Activated gamma-delta T cell treated with anti-CD3 and anti-CD28 coated beads, Interleukin-2, amount 50 U/mL, for 16 hours (primary cell): ENCODE data around the gene ARL15.

ENCODE experiments used
- DNase-seq: peaks from one replicate; pipeline ENCODE4 v3.0.0-alpha.2; 2020; ENCODE audit warnings: low read depth

ARL15 gene

GRCh38 chr5:54313311-54314270, 3.2 kb upstream of the ARL15 start:
- no peak for DNase-seq

DNA sequence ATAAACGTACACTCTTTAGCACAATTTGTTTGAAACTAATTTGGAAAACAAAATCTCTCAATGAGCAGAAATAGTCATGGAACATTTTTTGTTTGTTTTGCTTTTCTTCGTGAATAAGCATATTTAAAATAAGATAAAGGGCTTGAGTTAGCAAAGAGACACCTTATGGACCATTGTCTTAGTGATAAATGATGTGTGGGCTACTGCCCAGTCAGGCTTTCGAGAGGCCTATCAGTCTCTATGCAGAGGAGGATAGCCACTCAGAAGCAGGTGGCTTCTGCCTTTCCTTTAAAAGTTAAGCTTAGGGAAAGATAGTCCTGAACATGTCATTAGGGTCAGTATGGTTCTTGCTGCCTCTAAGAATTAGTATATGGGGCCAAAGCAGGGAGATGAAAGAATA, 2.1 kb upstream of the ARL15 start:
- no peak for DNase-seq

- no peak for DNase-seq
These were observed 854 bp upstream of the ARL15 start for GRCh38 chr5:54311176-54311677.

DNA sequence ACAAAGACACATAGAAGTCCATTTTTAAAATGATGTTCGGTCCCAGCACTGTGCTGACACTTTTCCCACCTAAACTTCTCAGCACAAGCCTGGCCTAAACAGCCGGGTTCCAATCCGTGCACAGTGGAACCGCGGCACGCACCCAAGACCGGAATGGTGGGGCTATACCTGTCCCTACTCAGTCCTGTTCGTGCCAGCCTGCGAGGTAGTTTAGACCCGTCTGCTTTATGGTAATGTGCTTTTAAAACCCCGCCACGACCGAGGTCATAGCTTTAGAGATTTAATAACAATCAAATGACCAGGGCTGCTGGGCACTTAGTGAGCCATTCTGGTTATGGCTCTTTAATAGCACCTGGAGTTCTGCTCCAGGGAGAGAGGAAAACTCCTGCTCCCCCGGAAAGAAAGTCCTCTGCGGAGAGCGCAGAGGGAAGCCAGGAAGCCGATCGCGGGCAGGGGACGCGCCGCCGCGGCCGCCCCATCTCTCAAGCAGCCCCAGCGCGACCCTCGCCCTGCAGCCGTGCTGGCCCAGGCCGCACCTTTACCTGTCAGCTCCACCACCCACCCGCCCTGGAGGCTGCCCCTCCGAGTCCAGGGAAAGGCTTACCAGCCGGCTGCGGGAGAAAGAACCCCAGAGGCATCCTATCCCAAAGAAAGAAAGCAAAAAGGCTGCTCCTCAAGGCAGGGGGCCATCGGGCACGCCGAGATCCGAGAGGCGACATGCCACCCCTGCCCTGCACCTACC, 511 bp downstream of the ARL15 start:
- DNase-seq, result peak; percentile 8

- no peak for DNase-seq
These were observed 1.1 kb downstream of the ARL15 start for GRCh38 chr5:54309276-54309675.

- no peak for DNase-seq
These were observed 2.8 kb downstream of the ARL15 start for GRCh38 chr5:54307583-54307982.

DNA sequence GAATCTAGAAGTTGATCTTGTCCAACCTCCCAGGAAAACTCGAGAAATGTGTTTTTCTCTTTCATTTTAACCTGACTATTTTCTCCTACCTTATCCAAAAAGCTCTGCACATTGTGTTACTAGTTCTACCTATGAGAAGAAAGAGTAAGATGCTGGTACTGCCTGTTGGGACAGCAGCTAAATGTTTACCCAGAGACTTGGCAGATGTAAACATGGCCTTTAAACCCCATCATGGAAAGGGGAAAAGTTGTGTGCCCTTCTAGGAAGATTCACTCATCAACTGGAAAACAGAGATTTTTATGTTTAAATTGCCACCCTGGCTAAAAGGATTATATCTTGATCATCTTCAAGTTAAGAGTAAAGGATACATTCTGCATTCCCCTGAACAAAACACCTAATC, 3.5 kb downstream of the ARL15 start:
- DNase-seq, result no peak

DNA sequence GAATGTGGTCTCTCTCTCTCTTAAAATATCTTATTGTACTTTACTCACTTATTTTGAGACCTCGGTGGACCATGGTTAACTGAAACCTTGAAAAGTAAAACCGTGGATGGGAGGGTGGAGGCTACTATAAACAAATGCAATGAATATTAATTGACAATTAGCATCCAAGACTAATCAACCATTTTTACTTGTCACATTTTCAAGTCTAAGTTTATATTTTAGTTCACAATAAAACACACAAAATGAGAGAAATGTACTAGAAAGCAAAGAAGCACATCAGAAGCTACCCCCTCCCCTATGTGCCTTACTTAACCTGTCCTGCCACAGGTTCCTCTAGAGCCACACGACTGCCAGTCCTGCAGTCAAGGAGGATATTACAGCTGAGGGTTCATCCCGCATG, 4.6 kb downstream of the ARL15 start:
- no peak for DNase-seq

DNA sequence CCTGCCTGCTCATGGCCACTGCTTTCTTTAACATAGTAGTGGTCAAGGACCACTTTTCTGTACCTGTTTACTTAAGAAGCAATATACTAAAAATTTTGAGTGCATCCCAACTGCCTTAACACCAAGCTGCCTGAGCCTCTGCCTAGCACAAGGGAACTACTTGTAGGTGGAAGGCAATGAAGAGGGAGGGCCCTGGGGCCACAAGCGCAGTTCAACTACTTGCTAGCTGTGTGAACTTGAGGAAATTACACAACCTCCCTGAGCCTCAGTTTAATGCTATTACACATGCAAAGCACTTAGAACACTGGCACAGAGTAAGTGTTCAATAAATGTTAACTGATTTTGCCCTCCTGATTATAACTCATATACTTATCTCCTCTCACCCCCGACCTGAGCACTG, 6.3 kb downstream of the ARL15 start:
- no peak for DNase-seq

DNA sequence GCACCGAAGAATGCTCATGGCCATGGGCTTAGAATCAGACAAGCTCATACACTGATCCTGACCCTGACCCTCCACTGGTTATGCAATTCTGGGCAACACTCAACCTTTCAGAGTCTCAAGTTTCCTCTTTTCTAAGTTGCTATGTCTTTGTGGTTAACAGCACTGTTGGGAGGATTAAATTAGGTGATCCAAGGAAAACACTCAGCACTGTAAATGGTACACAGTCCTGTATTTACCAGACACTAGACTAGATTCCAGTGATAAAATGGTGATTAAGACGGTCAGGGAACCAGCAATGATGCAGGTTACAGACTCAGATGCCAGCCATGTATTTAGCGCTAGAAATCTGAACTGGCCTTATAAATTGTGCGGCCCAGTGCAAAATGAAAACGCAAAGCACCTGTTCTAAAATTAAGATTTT, 8.1 kb downstream of the ARL15 start:
- no peak for DNase-seq

DNA sequence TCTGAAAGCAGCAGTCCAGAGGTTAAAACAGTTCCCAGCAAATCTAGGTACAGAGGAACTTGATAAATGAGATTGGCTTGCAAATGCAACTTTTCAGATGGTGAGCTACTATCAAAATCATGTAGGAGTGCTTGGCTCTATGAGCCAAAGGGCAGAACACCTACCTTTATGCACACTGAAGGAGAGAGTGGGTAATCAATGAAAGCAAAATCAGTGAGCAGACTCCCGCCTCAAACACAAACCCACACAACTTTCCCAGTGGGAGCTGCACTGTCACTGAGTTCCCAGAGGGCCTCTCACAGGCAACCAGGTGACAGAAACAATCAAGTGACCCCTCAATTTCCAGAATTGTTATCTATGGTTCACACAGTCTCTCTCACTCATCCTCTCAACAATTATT, 8.5 kb downstream of the ARL15 start:
- DNase-seq, result no peak

- DNase-seq, result no peak
These were observed 9.2 kb downstream of the ARL15 start for GRCh38 chr5:54301220-54301619.

DNA sequence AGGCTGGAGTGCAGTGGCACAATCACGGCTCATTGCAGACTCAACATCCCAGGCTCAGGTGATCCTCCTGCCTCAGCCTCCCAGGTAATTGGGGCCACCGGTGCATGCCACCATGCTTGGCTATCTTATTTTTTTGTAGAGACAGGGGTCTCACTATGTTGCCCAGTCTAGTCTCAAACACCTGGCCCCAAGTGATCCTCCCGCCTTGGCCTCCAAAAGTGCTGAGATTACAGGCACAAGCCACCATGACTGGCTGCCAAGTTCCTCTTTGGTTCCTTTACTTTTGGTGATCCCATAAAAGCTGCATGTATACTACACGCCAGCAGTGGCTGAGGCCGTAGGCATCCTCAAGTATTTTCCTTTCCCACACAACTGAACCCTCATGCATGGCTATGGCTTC, 11.4 kb downstream of the ARL15 start:
- no peak for DNase-seq

DNA sequence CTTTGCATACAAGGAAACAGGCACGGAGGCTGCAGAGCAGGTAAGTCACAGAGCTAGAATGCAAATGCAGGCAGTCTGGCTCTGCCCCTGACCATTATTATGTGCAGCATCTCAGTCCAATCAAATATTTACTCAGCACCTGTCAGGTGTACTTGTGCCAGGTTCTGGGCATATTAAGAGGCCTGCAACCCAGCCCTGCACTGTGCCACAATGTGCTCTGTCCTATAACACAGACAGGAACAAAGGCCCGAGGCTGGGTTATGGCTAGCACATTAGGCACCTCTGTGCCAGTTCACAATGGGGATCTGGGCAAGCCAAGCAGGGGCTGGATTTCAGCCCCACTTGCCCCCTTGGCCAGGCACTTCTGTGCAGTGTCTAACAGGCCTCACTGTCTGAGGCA, 14.0 kb downstream of the ARL15 start:
- DNase-seq, result no peak

DNA sequence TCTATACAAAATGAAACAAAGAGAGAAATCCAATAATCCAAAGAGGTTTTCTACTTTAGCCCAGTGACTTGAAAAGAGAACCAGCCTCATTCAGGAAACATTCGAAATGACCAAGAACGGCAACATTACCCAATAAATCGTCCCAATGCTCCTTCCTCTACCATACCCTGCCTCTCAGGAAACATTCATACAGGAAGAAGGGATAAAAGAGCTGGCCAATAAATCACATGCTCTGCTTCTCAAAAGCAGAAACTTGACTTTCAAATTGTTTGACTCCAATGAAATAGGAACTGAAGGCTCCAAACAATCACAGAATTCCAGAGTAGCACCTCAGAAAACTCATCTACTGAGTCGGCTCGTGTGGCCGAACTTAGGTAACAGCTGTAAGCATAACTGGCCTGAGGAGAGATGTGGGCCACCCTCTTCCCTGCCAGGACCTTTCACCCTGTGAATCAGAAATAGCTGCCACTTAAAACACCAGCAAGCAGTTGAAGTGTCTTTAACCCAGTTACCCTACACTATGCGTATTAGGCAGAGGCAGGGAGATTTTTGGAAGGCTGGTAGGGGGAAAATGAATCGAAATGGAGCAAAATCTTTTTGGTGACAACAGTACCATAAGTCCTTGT, 14.6 kb downstream of the ARL15 start:
- DNase-seq, result no peak

DNA sequence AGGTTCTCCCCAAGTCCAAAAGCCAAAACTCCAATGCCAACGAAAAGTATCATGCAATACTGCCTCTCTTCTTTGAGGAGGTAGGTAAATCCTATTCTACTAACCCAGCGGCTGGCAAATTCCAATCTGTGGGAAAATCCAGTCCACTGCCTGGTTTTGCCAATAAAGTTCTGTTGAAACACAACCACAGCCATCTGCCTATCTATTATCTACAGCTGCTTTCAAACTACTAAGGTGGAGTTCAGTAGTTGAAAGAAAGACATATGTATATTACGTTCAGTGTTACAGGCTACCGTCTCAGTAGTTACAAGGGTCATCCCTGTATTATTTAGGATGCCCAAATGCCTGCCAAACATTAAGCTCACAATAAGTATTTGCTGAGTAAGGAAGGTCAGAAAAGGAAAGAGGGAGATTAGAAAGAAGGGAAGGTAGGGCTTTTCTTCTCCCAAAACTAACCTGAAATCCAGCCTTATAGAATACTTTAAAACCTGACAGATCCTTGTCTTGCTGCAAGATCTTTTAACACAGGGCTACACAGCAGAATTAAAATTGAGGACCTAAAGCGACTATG, 16.2 kb downstream of the ARL15 start:
- no peak for DNase-seq

DNA sequence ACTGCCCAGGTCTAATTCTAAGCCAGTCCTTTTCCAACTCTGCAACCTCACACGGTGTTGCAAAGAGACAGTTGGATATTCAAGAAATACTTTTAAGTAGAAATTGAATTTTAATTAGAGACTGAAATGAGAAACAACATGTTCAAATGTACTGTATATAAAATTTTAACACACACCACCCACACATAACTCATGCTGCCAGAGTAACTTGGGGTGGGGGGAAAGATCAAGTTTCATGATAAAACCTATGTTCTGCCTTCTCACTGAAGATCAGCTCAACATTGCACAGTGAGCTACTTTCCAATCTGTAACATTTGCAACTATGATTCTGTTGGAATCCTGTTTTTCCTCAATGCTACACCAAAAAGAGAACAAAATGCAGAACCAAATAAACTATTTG, 17.5 kb downstream of the ARL15 start:
- DNase-seq, result no peak

DNA sequence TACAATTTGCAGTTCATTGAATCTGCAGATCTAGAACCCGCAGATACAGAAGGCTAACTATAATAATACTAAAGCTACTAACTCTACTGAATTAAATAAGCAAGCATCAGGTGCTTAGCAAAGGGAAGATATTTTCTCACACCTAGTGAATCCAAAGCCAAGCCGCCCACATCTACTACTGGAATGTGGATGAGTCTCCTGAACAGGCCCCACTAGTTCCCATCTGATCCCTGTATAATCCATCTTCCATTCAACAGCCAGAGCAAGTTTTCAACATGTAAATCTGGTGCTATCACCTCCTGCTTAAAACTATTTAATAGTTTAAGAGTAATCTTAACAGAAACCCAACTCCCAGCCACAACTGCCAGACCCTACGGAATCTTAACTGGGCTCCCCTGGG, 18.9 kb downstream of the ARL15 start:
- DNase-seq, result no peak

GRCh38 chr5:54289769-54290168, 20.6 kb downstream of the ARL15 start:
- DNase-seq, result no peak

DNA sequence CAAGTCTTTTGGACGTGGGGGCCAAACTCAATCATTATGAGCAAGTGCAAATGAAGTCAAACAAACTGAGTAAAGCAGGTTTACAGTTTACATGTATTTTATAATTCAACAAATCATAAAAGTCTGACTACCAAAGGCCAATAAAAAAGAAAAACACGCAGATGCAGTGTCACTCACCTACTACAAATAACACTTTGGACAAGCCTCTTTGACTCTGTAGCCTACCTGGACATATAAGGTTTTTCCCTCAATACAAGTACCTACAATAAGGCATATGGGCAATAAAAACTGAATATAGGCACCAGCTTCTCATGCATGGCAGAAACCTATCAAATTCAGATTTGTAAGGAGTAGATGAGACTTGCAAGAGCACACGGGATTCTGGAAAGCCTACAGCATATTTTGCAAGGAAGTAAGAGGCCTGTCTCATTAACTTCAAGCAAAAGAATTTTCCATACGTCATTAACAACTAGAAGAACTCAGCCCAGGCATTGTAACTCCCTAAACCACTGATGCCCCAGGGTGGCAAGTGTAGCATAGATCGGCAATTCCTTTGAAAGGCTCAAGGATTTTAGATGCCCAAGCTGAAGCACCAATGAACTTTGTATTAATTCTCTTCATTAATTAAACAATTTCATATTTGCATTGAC, 21.7 kb downstream of the ARL15 start:
- DNase-seq, result no peak

DNA sequence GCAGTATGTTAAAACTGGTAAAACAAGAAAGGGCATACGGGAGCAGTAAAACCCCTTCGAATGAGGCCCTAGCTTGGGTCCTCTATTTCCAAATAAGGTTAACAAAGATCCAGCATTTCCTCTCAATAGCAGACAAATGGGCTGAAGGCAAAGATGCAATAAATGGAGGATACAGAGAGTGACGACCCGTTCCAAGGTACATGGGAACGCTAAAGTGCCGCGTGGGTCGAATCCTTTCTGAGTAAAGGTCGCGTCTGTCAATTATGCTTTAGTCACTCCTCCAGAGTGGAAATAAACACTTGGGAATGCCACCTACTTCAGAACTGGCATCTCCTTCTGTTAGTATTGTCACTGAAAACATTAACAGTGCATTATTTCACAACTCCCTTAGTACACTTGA, 24.7 kb downstream of the ARL15 start:
- no peak for DNase-seq

- no peak for DNase-seq
These were observed 25.8 kb downstream of the ARL15 start for GRCh38 chr5:54284586-54284985.
